Natural killer cell (primary cell): ENCODE results near the gene PANK4. TPM values are rescaled to one million over a fixed set of nuclear protein-coding genes. Genes with fewer than 3 reads are reported as not detected.

Experiments
- ATAC-seq, 3 donors: fragments of 150-1000 bp in 2 of 3; fragments of 200-7000 bp in 1 of 3; cut with Tn5 transposase; 1 replicate in 1 of 3; 2 replicates in 2 of 3; pipeline ENCODE4 v1.10.0; 2021; ENCODE audit warnings: mild to moderate bottlenecking in 2 of 3, moderate library complexity in 2 of 3
- DNase-seq, 2 donors: peaks; one replicate each; pipeline versions ENCODE4 v3.0.0 to v3.0.0-alpha.2; 2013 to 2021; ENCODE audit warnings: mixed read lengths in 1 of 2
- H3K27ac ChIP-seq: one replicate; pipeline ENCODE4 v1.5.1; 2013; ENCODE audit warnings: mild to moderate bottlenecking, low read length
- H3K27me3 ChIP-seq: one replicate; pipeline ENCODE4 v1.6.1; 2013; ENCODE audit warnings: low read length; ENCODE audit not compliant: control insufficient read depth, insufficient read depth
- H3K36me3 ChIP-seq: one replicate; pipeline ENCODE4 v1.6.1; 2013; ENCODE audit warnings: low read length; ENCODE audit not compliant: control insufficient read depth, insufficient read depth
- H3K4me1 ChIP-seq: one replicate; pipeline ENCODE4 v1.6.1; 2013; ENCODE audit warnings: low read length; ENCODE audit not compliant: control insufficient read depth, insufficient read depth
- H3K4me3 ChIP-seq: one replicate; pipeline ENCODE4 v1.5.1; 2013; ENCODE audit warnings: low read length
- H3K9me3 ChIP-seq: one replicate; pipeline ENCODE4 v1.6.1; 2013; ENCODE audit warnings: low read length; ENCODE audit not compliant: control insufficient read depth, insufficient read depth
- H3K27ac Mint-ChIP-seq, 2 donors: one replicate each; pipeline ENCODE4 v1.8.0; 2022; ENCODE audit warnings: mild to moderate bottlenecking in 2 of 2, mixed read lengths in 2 of 2, moderate library complexity in 1 of 2
- H3K27me3 Mint-ChIP-seq, 2 donors: one replicate each; pipeline ENCODE4 v1.8.0; 2022; ENCODE audit warnings: low read depth in 2 of 2, mixed read lengths in 2 of 2
- H3K36me3 Mint-ChIP-seq: one replicate; pipeline ENCODE4 v1.8.0; 2022; ENCODE audit warnings: mixed read lengths
- H3K4me1 Mint-ChIP-seq, 2 donors: one replicate each; pipeline ENCODE4 v1.8.0; 2022; ENCODE audit warnings: mixed read lengths in 2 of 2
- H3K4me3 Mint-ChIP-seq: one replicate; pipeline ENCODE4 v1.8.0; 2022; ENCODE audit warnings: mild to moderate bottlenecking, moderate library complexity, mixed read lengths
- H3K9me3 Mint-ChIP-seq, 2 donors: one replicate each; pipeline ENCODE4 v1.8.0; 2022; ENCODE audit warnings: mixed read lengths in 2 of 2
- WGBS: methylation state at CpG from one replicate; pipeline ENCODE4 v1.1.7; 2013; ENCODE audit warnings: missing lambda C conversion rate; ENCODE audit not compliant: insufficient coverage; 5-methylcytosine and 5-hydroxymethylcytosine counted together
- intact Hi-C: fragments of 100-400 bp; cut with micrococcal nuclease; formaldehyde crosslinking; loops from one replicate; pipeline ENCODE4 v1.14.2; 2022
- total RNA-seq, 4 donors: library from RNA; stranded (reverse); fragments of 120-200 nt in 1 of 4; gene quantifications; one replicate each; pipeline versions ENCODE4 v1.2.3 to v1.2.4, GENCODE V29; 2013 to 2022
- TF ChIP-seq, protein P1 (sequence below): fragments of 200-600 bp; IDR thresholded peaks from one replicate; pipeline ENCODE4 v1.8.0; 2022; ENCODE audit warnings: antibody characterized with exemption

Gene PANK4
- total RNA-seq, 3 donors from 2014 or later (not counting 1 experiment from before 2014, with no cell fraction given) = 48.2 to 75.7 (median 61.8) TPM

DNA sequence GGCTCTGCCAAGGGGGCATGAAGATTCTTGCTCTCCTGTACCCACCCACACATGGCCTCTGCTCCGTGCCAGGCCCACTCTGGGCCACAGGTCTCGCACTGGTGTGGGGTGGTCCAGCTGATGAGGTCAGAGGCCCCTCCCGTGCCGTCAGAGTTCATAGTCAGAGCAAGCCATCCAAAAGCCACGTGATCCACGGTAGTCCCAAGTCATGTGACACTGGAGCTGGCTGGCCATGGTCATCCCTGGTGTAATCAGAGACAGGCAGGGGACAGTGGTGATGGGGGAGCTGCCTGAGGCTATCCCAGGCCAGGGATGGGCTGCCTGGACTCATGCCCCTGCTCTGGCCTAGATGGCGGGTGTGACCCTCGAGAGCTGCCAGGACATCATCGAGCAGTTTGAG, 39.8 kb downstream of the PANK4 start:
- H3K9me3 ChIP-seq = peaks cover 10% of the 10 kb centered on the region
- peaks cover 8% of the 10 kb centered on the region in 2 donors for H3K4me1 Mint-ChIP-seq
- H3K27me3 Mint-ChIP-seq = no peaks in the 10 kb centered on the region
- DNase-seq (no peak), ATAC-seq (no peak)
- WGBS = 90% methylated on average over 9 of the region's 9 CpGs
- H3K4me3 Mint-ChIP-seq = no peak overlapping the region
- peaks cover 16% of the 10 kb centered on the region for H3K4me1 ChIP-seq
- no peaks in the 10 kb centered on the region for H3K27me3 ChIP-seq
- peaks cover 0 to 7% of the 10 kb centered on the region in 2 donors for H3K9me3 Mint-ChIP-seq
- no peak overlapping the region for H3K27ac Mint-ChIP-seq
- no peak overlapping the region for H3K4me3 ChIP-seq
- intact Hi-C loops = no loop called here
- peaks cover 7% of the 10 kb centered on the region for H3K36me3 Mint-ChIP-seq
- H3K36me3 ChIP-seq = peaks cover 15% of the 10 kb centered on the region
- no peak overlapping the region for H3K27ac ChIP-seq
- TF ChIP-seq, protein P1, sequence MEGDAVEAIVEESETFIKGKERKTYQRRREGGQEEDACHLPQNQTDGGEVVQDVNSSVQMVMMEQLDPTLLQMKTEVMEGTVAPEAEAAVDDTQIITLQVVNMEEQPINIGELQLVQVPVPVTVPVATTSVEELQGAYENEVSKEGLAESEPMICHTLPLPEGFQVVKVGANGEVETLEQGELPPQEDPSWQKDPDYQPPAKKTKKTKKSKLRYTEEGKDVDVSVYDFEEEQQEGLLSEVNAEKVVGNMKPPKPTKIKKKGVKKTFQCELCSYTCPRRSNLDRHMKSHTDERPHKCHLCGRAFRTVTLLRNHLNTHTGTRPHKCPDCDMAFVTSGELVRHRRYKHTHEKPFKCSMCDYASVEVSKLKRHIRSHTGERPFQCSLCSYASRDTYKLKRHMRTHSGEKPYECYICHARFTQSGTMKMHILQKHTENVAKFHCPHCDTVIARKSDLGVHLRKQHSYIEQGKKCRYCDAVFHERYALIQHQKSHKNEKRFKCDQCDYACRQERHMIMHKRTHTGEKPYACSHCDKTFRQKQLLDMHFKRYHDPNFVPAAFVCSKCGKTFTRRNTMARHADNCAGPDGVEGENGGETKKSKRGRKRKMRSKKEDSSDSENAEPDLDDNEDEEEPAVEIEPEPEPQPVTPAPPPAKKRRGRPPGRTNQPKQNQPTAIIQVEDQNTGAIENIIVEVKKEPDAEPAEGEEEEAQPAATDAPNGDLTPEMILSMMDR = no peak

DNA sequence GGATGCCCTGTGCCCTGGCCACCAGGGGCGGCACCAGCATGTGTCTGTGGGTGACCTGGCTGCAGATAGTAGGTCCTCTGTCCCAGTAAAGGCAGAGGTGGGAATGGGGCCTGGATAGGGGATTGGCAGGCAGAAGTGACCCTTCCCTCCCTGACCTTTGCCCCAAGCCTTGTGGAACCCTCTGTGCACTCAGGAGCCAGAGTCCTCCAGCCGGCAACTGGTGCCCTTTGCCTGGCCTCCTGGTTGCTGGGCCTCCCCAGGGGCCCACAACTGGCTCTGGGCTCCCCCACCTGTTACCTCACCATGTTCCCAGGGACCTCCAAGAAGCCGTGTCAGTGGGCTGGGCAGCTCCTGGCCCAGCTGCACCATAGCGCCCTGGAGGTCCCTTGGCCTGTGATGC, 40.4 kb downstream of the PANK4 start:
- H3K27me3 ChIP-seq = no peaks in the 10 kb centered on the region
- no peak overlapping the region for H3K4me3 Mint-ChIP-seq
- H3K4me1 Mint-ChIP-seq = peaks cover 8% of the 10 kb centered on the region in 2 donors
- ATAC-seq (no peak), DNase-seq (no peak)
- H3K27ac Mint-ChIP-seq = no peak overlapping the region
- 85% methylated on average over 4 of the region's 4 CpGs for WGBS
- H3K9me3 ChIP-seq = peaks cover 10% of the 10 kb centered on the region
- H3K4me3 ChIP-seq = no peak overlapping the region
- H3K36me3 ChIP-seq = peaks cover 15% of the 10 kb centered on the region
- peaks cover 7% of the 10 kb centered on the region for H3K36me3 Mint-ChIP-seq
- H3K27ac ChIP-seq = no peak overlapping the region
- peaks cover 0 to 7% of the 10 kb centered on the region in 2 donors for H3K9me3 Mint-ChIP-seq
- intact Hi-C loops = no loop called here
- peaks cover 16% of the 10 kb centered on the region for H3K4me1 ChIP-seq
- TF ChIP-seq, protein P1 = no peak
- H3K27me3 Mint-ChIP-seq = no peaks in the 10 kb centered on the region

DNA sequence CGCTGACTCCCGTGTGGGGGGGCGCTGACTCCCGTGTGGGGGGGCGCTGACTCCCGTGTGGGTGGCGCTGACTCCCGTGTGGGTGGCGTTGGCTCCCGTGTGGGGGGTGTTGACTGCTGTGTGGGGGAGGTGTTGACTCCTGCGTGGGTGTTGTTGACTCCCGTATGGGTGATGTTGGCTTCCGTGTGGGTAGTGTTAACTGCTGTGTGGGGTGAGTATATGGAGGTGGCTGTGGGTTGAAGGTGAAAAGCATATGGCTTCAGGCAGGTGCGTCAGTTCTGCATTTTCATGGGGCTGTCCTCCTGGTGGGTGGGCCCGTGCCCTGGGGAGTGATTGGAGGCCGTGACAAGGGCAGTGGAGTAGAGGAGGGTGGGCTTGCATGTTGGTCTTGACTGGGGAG, 42.4 kb downstream of the PANK4 start:
- H3K27ac ChIP-seq = no peak overlapping the region
- H3K4me3 ChIP-seq = no peak overlapping the region
- Mint-ChIP-seq H3K36me3 (peaks cover 5% of the 10 kb centered on the region), H3K9me3 (peaks cover 0 to 7% of the 10 kb centered on the region in 2 donors), H3K27ac (no peak overlapping the region), H3K4me3 (no peak overlapping the region), H3K27me3 (no peaks in the 10 kb centered on the region), H3K4me1 (peaks cover 8% of the 10 kb centered on the region in 2 donors)
- intact Hi-C loops = no loop called here
- H3K4me1 ChIP-seq = peaks cover 16% of the 10 kb centered on the region
- H3K9me3 ChIP-seq = peaks cover 8% of the 10 kb centered on the region
- peaks cover 12% of the 10 kb centered on the region for H3K36me3 ChIP-seq
- H3K27me3 ChIP-seq = no peaks in the 10 kb centered on the region
- WGBS = 75% methylated on average over 16 of the region's 16 CpGs
- peak in 2 of 3 donors; percentile 44 to 70 for ATAC-seq
- TF ChIP-seq, protein P1 = no peak
- DNase-seq = no peak

GRCh38 chr1:2483026-2483425, 43.4 kb downstream of the PANK4 start:
- H3K27ac Mint-ChIP-seq = no peak overlapping the region
- TF ChIP-seq, protein P1 = no peak
- peaks cover 0 to 2% of the 10 kb centered on the region in 2 donors for H3K9me3 Mint-ChIP-seq
- ATAC-seq = peak in 2 of 3 donors; percentile 23 to 36
- H3K4me3 ChIP-seq = no peak overlapping the region
- peaks cover 6% of the 10 kb centered on the region for H3K36me3 ChIP-seq
- H3K4me1 ChIP-seq = peaks cover 16% of the 10 kb centered on the region
- H3K36me3 Mint-ChIP-seq = no peaks in the 10 kb centered on the region
- no peaks in the 10 kb centered on the region for H3K27me3 ChIP-seq
- intact Hi-C loops = no loop called here
- no peaks in the 10 kb centered on the region for H3K9me3 ChIP-seq
- H3K27me3 Mint-ChIP-seq = no peaks in the 10 kb centered on the region
- no peak overlapping the region for H3K27ac ChIP-seq
- H3K4me1 Mint-ChIP-seq = peaks cover 8% of the 10 kb centered on the region in 2 donors
- WGBS = 84% methylated on average over 13 of the region's 13 CpGs
- no peak for DNase-seq
- no peak overlapping the region for H3K4me3 Mint-ChIP-seq
